C4-2B (cell line): Measurements from ENCODE around the gene HRH3.

ENCODE experiments used
- CTCF ChIP-seq: fragments of 450-650 bp; conservative IDR thresholded peaks from 2 replicates; pipeline ENCODE4 v1.5.1; 2017; ENCODE audit warnings: mild to moderate bottlenecking
- ZFX ChIP-seq: fragments of 450-650 bp; IDR thresholded peaks from 2 replicates; pipeline ENCODE4 v1.6.1; 2017

- no peak for TF ChIP-seq CTCF
- no peak for TF ChIP-seq ZFX
Measured at GRCh38 chr20:62236766-62237513, 16.9 kb upstream of the HRH3 start.
